Tibial artery (tissue), 4 donors: ENCODE results near the gene APEH.

Experiments
- DNase-seq, 2 donors: peaks; one replicate each; pipeline ENCODE4 v3.0.0-alpha.2; 2019
- H3K27ac ChIP-seq, 2 donors: fragments of 200-600 bp; sonication (generic) in 1 of 2; 1 replicate in 1 of 2; 2 replicates in 1 of 2; pipeline ENCODE4 v1.5.1; 2018 to 2019; ENCODE audit warnings: mild to moderate bottlenecking in 1 of 2
- H3K27me3 ChIP-seq, 2 donors: fragments of 200-600 bp; sonication (generic) in 1 of 2; one replicate each; pipeline versions ENCODE4 v1.5.1 to v1.6.0; 2016 to 2019
- H3K36me3 ChIP-seq, 3 donors: fragments of 200-600 bp; sonication (generic) in 2 of 3; one replicate each; pipeline ENCODE4 v1.5.1; 2016 to 2019; ENCODE audit warnings: mild to moderate bottlenecking in 2 of 3
- H3K4me1 ChIP-seq, 4 donors: fragments of 200-600 bp; sonication (generic) in 2 of 4; 1 replicate in 3 of 4; 2 replicates in 1 of 4; pipeline ENCODE4 v1.5.1; 2016 to 2019
- H3K4me3 ChIP-seq, 2 donors: fragments of 200-600 bp; sonication (generic) in 1 of 2; 1 replicate in 1 of 2; 2 replicates in 1 of 2; pipeline ENCODE4 v1.5.1; 2018 to 2019; ENCODE audit warnings: mild to moderate bottlenecking in 2 of 2
- H3K9me3 ChIP-seq, 3 donors: fragments of 200-600 bp; sonication (generic) in 1 of 3; one replicate each; pipeline ENCODE4 v1.5.1; 2016 to 2019
- intact Hi-C: fragments of 100-400 bp; cut with DNase I; formaldehyde crosslinking; loops from one replicate; pipeline ENCODE4 v1.15.0; 2023; ENCODE audit warnings: low total_unique reads
- TF ChIP-seq, protein P1 (sequence below), 2 experiments: fragments of 200-600 bp in 1 of 2; fragments of 450-650 bp in 1 of 2; IDR thresholded peaks; one replicate each; pipeline ENCODE4 v1.5.1; 2017 to 2019; ENCODE audit warnings: antibody characterized with exemption in 2 of 2, mild to moderate bottlenecking in 1 of 2, moderate library complexity in 1 of 2

Gene APEH

DNA sequence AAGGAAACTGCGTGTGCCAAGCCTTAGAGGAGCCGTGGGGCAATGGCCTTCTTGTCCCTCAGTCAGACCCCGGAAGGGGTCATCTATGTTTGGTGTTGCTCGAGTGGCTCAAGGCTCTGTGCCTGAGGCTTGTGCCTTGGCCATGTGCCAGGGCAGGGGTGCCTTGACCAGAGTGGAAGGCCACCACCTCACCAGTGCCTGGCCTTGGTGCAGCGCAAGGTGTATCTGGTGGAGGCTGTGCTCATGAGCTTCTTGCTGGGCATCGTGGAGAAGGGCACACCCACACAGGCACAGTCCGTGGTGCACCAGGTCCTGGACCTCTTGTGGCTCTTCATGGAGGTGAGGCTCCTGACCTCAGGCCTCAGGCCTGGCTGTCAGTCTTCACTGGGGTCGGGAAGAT is 25.9 kb downstream of the APEH start:
- no peaks in the 10 kb centered on the region for H3K4me1 ChIP-seq
- no peaks in the 10 kb centered on the region for H3K27me3 ChIP-seq
- DNase-seq, result no peak
- TF ChIP-seq, protein P1, sequence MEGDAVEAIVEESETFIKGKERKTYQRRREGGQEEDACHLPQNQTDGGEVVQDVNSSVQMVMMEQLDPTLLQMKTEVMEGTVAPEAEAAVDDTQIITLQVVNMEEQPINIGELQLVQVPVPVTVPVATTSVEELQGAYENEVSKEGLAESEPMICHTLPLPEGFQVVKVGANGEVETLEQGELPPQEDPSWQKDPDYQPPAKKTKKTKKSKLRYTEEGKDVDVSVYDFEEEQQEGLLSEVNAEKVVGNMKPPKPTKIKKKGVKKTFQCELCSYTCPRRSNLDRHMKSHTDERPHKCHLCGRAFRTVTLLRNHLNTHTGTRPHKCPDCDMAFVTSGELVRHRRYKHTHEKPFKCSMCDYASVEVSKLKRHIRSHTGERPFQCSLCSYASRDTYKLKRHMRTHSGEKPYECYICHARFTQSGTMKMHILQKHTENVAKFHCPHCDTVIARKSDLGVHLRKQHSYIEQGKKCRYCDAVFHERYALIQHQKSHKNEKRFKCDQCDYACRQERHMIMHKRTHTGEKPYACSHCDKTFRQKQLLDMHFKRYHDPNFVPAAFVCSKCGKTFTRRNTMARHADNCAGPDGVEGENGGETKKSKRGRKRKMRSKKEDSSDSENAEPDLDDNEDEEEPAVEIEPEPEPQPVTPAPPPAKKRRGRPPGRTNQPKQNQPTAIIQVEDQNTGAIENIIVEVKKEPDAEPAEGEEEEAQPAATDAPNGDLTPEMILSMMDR (IDR thresholded peaks at IDR 0.05), result no peak
- no peaks in the 10 kb centered on the region for H3K9me3 ChIP-seq
- intact Hi-C loops, result loop anchor here (10.0 kb wide), 1 partner anchor 115 kb away; the partner anchor contains the start of gene UBA7
- H3K4me3 ChIP-seq, result no peak overlapping the region
- peaks cover 23 to 81% (median 64%) of the 10 kb centered on the region in 3 donors for H3K36me3 ChIP-seq
- no peak overlapping the region for H3K27ac ChIP-seq

DNA sequence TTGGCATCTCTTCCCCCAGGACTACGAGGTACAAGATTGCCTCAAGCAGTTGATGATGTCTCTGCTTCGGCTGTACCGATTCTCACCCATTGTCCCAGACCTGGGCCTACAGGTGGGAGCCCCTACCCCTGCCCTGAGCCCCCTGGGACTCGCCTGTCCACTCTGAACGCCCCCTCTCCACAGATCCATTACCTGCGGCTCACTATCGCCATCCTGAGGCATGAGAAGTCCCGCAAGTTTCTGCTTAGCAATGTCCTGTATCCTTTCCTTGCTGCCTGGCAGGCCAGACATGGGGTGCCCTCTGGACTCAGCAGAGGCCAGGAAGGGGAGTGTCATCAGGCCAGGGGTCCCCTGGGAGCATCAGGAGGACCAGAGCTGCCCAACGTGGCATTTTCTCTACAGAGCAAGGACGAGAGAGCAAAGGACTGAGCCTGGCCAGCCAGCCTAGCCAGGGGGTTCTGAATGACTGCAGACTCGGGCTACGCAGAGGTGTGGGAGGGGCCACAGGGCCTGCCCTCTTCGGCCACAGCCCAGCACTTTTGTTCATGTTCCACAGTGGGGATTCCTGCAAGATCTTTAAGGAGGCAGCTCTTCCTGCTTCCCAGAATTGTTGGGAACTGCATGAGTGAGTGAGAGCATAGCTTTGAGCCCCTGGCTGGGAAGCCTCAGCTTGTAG is 26.4 kb downstream of the APEH start:
- TF ChIP-seq, protein P1 (IDR thresholded peaks at IDR 0.05), result no peak
- peaks cover 28 to 87% (median 69%) of the 10 kb centered on the region in 3 donors for H3K36me3 ChIP-seq
- intact Hi-C loops, result loop anchor here (10.0 kb wide), 1 partner anchor 114 kb away; the partner anchor contains the start of gene UBA7
- H3K4me3 ChIP-seq, result no peak overlapping the region
- H3K9me3 ChIP-seq, result no peaks in the 10 kb centered on the region
- H3K27me3 ChIP-seq, result no peaks in the 10 kb centered on the region
- no peak for DNase-seq
- H3K27ac ChIP-seq, result no peak overlapping the region
- no peaks in the 10 kb centered on the region for H3K4me1 ChIP-seq

DNA sequence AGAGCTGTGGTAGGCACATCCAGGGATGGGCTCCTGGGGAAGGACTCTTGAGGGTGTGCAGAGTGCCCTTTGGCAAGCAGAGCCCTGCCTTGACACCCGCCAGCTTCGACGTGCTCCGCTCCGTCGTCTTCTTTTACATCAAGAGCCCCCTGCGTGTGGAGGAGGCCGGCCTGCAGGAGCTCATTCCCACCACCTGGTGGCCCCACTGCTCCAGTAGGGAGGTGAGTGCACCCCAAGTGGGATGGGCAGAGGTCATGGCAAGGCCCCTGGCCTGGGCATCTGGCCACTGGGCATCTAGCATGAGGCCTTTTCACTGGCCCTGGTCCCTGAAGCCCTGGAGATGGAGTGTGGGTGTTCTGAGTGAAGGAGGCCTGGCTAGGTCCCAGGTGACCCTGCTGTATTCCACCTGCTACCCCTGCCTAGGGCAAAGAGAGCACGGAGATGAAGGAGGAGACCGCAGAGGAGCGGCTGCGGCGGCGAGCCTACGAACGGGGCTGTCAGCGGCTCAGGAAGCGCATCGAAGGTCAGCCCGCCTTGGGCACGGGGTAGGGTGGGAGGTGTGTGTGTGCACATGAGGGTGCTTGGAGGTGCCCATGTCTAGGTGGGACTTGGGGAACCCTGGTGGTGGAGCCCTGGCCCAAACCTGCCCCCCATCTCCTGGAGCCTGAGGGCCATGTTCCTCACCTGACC is 27.4 kb downstream of the APEH start:
- no peaks in the 10 kb centered on the region for H3K4me1 ChIP-seq
- no peak overlapping the region for H3K4me3 ChIP-seq
- no peak overlapping the region for H3K27ac ChIP-seq
- DNase-seq, result no peak
- TF ChIP-seq, protein P1 (IDR thresholded peaks at IDR 0.05), result peak in 1 of 2 experiments; percentile 24
- H3K27me3 ChIP-seq, result no peaks in the 10 kb centered on the region
- H3K9me3 ChIP-seq, result no peaks in the 10 kb centered on the region
- intact Hi-C loops, result loop anchor here (10.0 kb wide), 1 partner anchor 113 kb away; the partner anchor contains the start of gene UBA7
- H3K36me3 ChIP-seq, result peaks cover 28 to 96% (median 76%) of the 10 kb centered on the region in 3 donors

DNA sequence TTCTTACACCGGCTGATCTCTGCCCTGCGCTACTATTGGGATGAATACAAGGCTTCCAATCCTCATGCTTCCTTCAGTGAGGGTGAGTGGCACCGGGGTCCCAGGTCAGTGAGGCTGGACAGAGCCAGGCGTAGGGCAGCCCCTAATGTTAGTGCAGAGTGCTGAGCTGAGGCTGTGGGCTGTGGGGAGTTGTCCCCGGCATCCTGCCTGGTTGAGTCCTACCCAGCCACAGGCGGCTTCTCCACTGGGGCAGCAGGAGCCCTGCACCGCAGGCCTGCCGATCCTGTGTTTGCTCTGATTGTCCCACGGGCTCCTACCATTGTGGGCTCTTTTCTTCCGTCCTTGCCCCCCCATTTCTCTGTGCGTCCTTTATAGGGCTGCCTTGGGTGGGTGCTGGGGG is 28.5 kb downstream of the APEH start:
- TF ChIP-seq, protein P1 (IDR thresholded peaks at IDR 0.05), result no peak
- Histone ChIP-seq H3K27ac (no peak overlapping the region), H3K4me1 (no peaks in the 10 kb centered on the region), H3K27me3 (no peaks in the 10 kb centered on the region), H3K9me3 (no peaks in the 10 kb centered on the region), H3K36me3 (peaks cover 28 to 100% (median 77%) of the 10 kb centered on the region in 3 donors), H3K4me3 (no peak overlapping the region)
- intact Hi-C loops, result loop anchor here (10.0 kb wide), 1 partner anchor 112 kb away; the partner anchor contains the start of gene UBA7
- no peak for DNase-seq

DNA sequence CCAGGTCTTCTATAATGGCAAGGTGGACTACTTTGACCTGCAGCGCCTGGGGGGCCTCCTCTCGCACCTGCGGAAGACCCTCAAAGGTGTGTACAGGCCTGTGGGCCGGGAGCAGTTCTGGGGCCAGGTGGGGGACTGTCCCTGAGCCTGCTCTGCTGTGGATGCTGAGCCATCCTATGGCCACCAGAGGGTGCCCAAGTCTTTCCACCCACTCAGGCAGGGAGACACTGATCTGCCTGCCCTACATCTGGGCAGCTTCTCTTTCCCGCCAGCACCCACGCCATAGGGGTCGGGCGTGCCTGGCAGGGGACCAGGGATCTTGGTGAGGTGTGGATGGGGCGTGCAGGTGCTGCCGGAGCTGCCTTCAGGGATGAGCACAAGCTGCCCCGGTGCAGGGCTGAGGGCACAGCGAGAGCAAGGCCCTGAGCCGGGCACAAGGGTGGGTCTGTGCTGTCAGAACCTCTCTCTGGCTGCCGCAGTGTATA is 29.3 kb downstream of the APEH start:
- intact Hi-C loops, result loop anchor here (10.0 kb wide), 1 partner anchor 111 kb away; the partner anchor contains the start of gene UBA7
- H3K9me3 ChIP-seq, result no peaks in the 10 kb centered on the region

More for the DNA sequence above, 29.3 kb downstream of the APEH start:
- Histone ChIP-seq H3K27me3 (no peaks in the 10 kb centered on the region), H3K4me3 (no peak overlapping the region), H3K27ac (no peak overlapping the region), H3K36me3 (peaks cover 28 to 100% (median 69%) of the 10 kb centered on the region in 3 donors), H3K4me1 (no peaks in the 10 kb centered on the region)
- DNase-seq, result no peak
- TF ChIP-seq, protein P1 (IDR thresholded peaks at IDR 0.05), result peak; percentile 73 to 78
